ENCODE measurements around the gene ITPKB. TPM values are rescaled to one million over a fixed set of nuclear protein-coding genes. Genes with fewer than 3 reads are reported as not detected.
A peak's percentile ranks its signal among the peaks of the same experiment; 100 is the strongest.

ITPKB gene
- total and polyA plus RNA-seq, 8 donors, result 25.0 to 38.7 (median 32.6) TPM

DNA sequence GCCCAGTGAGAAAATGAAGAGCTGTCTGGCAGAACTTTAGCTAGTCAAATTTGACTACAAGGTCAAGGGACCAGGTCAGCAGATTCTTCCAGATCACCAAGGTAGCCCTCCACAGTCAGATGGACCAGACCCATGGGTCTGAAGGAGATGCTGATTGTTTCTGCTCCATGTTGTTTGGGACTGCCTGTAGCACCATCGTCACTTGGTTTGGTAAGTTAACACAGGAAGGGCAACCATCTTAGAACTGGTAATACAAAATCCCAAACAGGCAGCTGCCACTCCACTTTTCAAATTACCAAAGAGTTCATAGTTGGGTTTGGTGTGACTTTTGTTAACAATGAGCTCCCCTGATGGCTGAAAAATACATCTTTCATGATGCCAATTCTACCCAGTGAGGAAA, 9.0 kb downstream of the ITPKB start:
- Histone ChIP-seq H3K4me3 (no peak overlapping the region), H3K9me3 (no peaks in the 10 kb centered on the region), H3K4me1 (peaks cover 22 to 98% of the 10 kb centered on the region in 2 donors), H3K27me3 (no peaks in the 10 kb centered on the region), H3K36me3 (peaks cover 0 to 39% of the 10 kb centered on the region in 2 donors), H3K27ac (no peak overlapping the region)
- ATAC-seq, result no peak
- TF ChIP-seq, protein P1, sequence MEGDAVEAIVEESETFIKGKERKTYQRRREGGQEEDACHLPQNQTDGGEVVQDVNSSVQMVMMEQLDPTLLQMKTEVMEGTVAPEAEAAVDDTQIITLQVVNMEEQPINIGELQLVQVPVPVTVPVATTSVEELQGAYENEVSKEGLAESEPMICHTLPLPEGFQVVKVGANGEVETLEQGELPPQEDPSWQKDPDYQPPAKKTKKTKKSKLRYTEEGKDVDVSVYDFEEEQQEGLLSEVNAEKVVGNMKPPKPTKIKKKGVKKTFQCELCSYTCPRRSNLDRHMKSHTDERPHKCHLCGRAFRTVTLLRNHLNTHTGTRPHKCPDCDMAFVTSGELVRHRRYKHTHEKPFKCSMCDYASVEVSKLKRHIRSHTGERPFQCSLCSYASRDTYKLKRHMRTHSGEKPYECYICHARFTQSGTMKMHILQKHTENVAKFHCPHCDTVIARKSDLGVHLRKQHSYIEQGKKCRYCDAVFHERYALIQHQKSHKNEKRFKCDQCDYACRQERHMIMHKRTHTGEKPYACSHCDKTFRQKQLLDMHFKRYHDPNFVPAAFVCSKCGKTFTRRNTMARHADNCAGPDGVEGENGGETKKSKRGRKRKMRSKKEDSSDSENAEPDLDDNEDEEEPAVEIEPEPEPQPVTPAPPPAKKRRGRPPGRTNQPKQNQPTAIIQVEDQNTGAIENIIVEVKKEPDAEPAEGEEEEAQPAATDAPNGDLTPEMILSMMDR (IDR thresholded peaks at IDR 0.05), result no peak
- intact Hi-C loops (cut with DNase I), result loop anchor here in 1 of 2 donors (10.0 kb wide), 1 partner anchor 85 kb away; no protein-coding TSS in a partner anchor
- DNase-seq, result no peak

DNA sequence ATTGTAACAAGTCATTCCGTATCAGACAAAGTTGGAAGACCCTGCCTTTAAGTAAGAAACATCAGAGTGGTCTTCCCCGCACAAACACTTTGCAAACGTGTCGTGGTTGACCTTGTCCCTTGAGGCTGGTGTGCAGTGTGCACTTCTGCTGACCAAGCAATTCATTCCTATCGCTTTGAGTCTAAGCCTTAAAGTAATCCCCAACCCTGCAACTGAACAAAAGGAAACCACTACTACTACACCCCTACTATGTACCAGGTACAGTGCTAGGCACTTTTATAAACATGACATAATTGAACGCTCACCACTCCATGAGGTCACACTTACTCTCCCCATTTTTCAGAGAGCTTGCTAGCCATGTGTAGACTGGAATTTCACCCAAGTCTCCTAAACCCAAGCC, 10.6 kb downstream of the ITPKB start:
- no peak for ATAC-seq
- intact Hi-C loops (cut with DNase I), result no loop called here

DNA sequence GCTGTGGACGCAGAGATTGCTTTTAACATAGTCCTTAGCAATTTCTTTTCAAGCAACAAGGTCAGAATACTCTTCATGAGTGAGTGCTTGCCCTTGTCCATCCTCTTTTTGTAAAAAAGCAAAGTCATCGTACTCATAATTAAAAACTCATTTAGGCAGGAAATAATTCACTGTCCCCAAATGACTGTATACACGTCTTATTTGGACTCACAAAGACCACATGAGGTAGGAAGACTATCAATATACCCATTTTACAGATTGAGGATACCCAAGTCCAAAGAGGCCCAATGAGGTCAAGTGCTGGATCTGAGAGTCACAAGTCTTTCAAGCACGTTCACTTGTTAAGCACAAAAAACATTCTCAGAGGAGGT, 13.2 kb downstream of the ITPKB start:
- H3K9me3 ChIP-seq, result no peaks in the 10 kb centered on the region
- intact Hi-C loops (cut with DNase I), result no loop called here
- no peak overlapping the region for H3K27ac ChIP-seq
- H3K36me3 ChIP-seq, result peaks cover 0 to 36% of the 10 kb centered on the region in 2 donors
- ATAC-seq, result no peak
- no peaks in the 10 kb centered on the region for H3K27me3 ChIP-seq
- H3K4me1 ChIP-seq, result peaks cover 9 to 79% of the 10 kb centered on the region in 2 donors
- TF ChIP-seq, protein P1 (IDR thresholded peaks at IDR 0.05), result no peak
- no peak for DNase-seq
- H3K4me3 ChIP-seq, result no peak overlapping the region

More for the DNA sequence above, 10.6 kb downstream of the ITPKB start:
- DNase-seq, result no peak
- no peaks in the 10 kb centered on the region for H3K9me3 ChIP-seq
- peaks cover 16 to 98% of the 10 kb centered on the region in 2 donors for H3K4me1 ChIP-seq
- H3K27me3 ChIP-seq, result no peaks in the 10 kb centered on the region
- H3K27ac ChIP-seq, result peak overlapping the region in 1 of 2 donors; percentile 13
- H3K4me3 ChIP-seq, result no peak overlapping the region
- peaks cover 0 to 36% of the 10 kb centered on the region in 2 donors for H3K36me3 ChIP-seq
- TF ChIP-seq, protein P1 (IDR thresholded peaks at IDR 0.05), result no peak

DNA sequence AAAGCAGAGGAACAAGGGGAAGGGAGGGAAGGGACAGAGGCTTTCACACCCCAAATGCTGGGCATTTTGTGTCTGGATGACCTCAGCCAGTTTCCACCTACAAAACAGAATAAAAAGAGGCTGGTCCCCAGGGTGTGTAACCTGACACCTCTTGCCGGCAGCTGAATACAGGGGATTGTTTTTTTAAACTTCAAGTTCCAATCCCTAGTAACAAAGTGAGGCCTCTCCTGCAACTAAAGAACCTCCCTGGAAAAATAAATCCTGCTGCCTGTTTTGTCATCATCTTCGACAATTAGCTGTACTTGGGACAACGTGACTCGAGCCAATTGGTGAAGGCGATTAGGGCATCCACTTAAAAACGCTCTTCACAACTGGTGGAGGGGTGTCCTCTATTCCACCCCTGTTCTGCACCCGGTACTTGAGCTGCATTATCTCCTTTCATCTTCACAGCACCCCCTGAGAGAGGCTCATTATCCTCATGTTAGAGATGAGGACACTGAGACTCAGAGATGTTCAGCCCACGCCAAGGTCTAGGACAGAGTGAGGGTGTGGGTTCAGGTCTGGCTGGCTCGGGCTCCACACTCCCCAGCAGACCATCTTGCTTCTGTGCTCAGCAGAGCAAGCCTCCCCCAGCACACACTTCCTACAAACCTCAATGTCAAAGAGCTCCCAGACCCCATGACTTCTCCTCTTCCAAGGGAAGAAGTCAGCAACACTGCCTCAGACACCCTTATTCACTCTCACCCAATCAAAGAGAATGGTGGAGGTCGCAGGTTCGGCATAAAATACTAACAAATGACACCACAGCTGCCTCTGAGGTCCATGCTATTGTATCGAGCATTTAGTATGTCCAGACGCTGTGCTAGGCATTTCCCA, 15.2 kb downstream of the ITPKB start:
- Histone ChIP-seq H3K4me3 (no peak overlapping the region), H3K9me3 (no peaks in the 10 kb centered on the region), H3K36me3 (peaks cover 0 to 29% of the 10 kb centered on the region in 2 donors), H3K27ac (no peak overlapping the region), H3K4me1 (peaks cover 9 to 71% of the 10 kb centered on the region in 2 donors), H3K27me3 (no peaks in the 10 kb centered on the region)
- intact Hi-C loops (cut with DNase I), result no loop called here
- TF ChIP-seq, protein P1 (IDR thresholded peaks at IDR 0.05), result no peak
- ATAC-seq, result peak; percentile 76
- peak in 1 of 4 donors; percentile 66 for DNase-seq

DNA sequence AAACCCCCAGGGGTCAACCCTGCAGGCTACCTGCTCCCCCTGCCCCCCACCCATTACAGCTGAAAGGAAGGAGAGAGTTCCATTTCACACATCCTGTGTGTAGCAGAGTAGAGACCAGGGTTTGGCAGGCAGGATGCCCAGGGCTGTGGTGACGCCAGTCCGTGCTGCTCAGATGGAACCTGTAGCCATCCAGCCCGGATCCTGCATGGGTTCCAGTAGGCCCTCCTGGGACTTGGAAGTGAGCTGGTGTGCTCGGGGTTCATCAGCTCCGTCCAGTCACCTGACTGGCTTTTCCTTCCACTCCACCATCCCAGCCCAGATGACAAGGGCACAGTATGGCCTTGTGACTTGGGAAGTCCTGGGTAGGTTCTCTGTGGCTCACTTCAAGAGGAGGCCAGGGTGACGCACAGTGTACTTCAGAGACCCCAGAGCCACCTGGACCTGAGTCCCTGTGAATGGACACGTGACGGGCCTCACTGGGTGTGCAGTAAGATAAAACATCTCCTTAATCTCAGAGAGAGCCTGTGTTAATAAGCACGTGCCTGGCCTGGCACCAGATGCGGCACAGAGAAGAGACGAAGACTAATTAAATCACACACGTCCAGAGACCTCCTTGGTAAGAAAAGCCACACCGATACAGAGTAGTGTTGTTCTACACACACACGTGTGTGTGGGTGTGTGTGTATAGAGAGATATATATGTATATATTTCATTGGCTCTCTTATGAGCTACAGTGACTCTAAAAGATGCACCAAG, 16.0 kb downstream of the ITPKB start:
- H3K4me1 ChIP-seq, result peaks cover 9 to 65% of the 10 kb centered on the region in 2 donors
- H3K36me3 ChIP-seq, result peaks cover 0 to 21% of the 10 kb centered on the region in 2 donors
- no peaks in the 10 kb centered on the region for H3K27me3 ChIP-seq
- no peak overlapping the region for H3K27ac ChIP-seq
- H3K9me3 ChIP-seq, result no peaks in the 10 kb centered on the region
- ATAC-seq (no peak), DNase-seq (peak in 1 of 4 donors; percentile 54)
- TF ChIP-seq, protein P1 (IDR thresholded peaks at IDR 0.05), result no peak
- intact Hi-C loops (cut with DNase I), result no loop called here
- H3K4me3 ChIP-seq, result no peak overlapping the region

All from left lung (tissue), 10 donors.